SHP77 treated with DMSO at 0.1 percent for 48 hours (cell line): Measurements from ENCODE around the gene NDUFAF2.
"Not testable (repeated sequence)": the region's sequence is repeated elsewhere in the genome, so short reads cannot be mapped to it uniquely, and the experiment has no call there.

Experiments
- DNase-seq: peaks from one replicate; lab custom pipeline; 2025; lab: John Stamatoyannopoulos, UW

NDUFAF2 gene

GRCh38 chr5:61050292-61050691, 105.3 kb downstream of the NDUFAF2 start:
- no peak for DNase-seq

DNA sequence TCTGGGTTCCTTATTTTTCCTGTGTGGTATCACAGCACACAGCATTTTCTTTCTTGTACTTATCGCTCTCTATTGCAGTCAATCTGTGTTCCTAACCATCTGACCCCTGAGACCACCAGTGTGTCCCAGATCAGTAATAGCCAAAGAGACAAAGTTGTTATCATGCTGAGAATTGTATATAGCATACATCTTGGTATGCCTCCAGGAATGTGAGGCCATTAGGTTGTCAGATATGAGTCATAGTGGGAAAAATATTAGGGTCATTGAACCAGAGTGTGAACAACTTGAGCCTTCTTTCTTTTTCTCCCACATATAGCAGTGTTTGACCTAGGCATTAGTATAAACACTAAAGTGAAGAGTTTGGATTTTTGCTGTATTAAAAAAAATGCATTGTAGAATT, 106.3 kb downstream of the NDUFAF2 start:
- DNase-seq = no peak

GRCh38 chr5:61052882-61053281, 107.9 kb downstream of the NDUFAF2 start:
- DNase-seq = no peak

- no peak for DNase-seq
Observed at GRCh38 chr5:61053937-61054336, 108.9 kb downstream of the NDUFAF2 start.

DNA sequence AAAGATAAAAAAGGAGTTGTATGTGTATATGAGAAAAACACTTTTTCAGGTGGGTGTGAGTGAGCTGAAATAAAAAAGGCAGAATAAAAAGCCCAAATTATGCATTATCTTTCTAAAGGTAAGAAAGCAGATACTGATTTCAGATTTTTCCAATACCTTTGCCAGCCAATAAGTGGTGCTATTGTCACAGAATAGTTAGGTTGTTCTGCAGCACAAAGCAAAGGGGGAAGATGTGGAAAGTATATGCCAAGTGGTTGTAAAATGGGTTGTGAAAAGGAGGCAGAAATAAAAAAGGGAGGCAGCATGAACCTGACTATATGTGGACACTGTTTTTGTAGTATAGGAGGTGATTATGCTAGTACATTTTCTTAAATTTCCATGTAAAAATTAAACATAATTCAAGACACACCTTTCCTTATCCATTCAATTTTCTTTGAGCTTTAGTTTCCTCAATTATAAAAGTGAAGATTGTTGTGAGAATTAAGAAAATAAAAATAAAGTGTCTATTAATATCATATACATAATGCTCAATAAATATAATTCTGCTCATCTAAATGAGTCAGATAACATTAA, 110.5 kb downstream of the NDUFAF2 start:
- peak; percentile 8 for DNase-seq

DNA sequence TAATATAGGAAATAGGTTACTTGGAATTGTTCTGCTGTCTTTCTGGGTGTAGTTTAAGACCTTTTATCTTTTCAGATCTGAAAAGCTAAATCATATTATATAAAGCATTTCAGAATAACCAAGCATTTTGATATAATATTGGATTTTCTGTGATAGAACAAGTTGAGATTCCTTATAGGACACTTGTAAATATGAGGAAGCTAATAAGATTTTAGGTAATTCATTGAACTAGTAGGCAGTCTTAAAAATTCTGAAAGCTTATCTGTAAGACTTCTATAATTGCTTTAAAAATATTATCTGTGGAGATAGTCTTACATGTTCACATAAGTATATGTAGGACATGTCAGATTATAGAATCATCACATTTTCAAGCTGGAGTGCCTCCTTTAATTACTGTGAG, 114.5 kb downstream of the NDUFAF2 start:
- DNase-seq = no peak

DNA sequence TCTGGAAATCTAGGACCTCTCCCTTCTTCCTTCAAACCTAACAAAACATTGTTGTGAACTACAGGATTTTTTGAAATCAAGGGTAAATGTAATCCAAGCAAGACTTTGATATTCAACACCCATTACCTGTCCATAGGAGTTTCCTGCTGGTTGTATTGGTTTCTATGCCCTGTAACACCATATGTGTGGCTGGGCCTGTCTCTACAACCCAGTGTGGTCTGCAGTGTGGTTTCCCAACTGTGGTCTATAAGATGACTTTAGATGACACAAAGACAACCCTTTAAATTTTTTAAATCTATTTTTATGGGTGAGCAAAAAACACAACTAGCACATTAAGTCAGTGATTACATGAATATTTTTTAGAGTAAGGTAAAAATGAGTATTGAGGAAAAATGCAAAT, 124.1 kb downstream of the NDUFAF2 start:
- DNase-seq = no peak

GRCh38 chr5:61071526-61071925, 126.5 kb downstream of the NDUFAF2 start:
- DNase-seq = no peak

DNA sequence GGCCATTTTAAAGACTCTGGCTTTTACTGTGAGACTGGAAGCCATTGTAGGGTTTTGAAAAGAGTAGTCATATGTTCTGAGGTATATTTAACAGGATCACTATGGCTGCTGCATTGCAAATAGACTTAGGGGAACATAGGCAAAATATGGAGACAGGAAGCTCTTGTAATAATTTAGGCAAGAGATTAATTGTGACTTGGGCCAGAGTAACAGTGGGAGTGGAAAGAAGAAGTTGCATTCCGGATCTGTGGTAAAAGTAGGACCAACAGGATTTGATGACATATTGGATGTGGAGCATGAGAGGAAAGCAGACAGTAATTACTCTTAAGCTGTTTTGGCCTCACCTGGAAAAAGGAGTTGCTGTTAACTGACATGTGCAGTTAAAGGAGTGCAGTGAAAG, 131.6 kb downstream of the NDUFAF2 start:
- DNase-seq = no peak

- no peak for DNase-seq
Observed at GRCh38 chr5:61081741-61082140, 136.7 kb downstream of the NDUFAF2 start.

DNA sequence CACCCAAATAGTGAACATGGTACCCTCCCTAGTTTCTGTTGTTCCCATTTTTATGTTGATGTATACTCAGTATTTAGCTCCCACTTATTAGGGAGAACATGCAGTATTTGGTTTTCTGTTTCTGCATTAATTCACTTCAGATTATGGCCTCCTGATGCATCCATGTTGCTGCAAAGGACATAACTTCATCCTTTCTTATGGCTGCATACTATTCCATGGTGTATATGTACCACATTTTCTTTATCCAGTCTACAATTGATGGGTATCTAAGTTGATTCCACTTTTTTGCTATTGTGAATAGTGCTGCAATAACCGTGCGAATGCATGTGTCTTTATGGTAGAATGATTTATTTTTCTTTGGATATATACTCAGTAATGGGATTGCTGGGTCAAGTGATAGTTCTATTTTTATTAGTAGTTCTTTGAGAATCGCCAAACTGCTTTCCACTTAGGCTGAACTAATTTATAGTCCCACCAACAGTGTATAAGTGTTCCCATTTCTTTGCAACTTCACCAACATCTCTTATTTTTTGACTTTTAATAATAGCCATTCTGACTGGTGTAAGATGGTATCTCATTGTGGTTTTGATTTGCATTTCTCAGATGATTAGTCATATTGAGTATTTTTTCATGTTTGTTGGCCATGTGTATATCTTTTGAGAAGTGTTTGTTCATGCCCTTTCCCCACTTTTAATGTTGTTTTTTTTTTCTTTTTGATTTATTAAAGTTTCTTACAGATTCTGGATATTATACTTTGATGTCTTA, 137.7 kb downstream of the NDUFAF2 start:
- no peak for DNase-seq

- no peak for DNase-seq
Observed at GRCh38 chr5:61084658-61085057, 139.7 kb downstream of the NDUFAF2 start.

DNA sequence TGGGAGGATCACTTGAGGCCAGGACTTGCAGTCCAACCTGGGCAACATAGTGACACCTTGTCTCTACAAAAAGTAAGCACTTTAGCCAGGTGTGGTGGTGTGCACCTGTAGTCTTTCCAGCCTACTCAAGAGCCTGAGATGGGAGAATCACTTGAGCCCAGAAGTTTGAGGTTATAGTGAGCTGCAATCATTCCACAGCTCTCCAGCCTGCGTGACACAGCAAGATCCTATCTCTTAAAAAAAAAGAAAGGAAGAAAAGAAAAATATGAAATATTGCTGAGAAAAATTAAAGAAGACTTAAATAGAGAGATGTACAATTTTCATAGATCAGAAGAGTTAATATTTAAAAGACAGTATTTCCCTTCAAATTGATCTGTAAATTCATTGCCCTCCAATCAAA, 140.9 kb downstream of the NDUFAF2 start:
- no peak for DNase-seq

DNA sequence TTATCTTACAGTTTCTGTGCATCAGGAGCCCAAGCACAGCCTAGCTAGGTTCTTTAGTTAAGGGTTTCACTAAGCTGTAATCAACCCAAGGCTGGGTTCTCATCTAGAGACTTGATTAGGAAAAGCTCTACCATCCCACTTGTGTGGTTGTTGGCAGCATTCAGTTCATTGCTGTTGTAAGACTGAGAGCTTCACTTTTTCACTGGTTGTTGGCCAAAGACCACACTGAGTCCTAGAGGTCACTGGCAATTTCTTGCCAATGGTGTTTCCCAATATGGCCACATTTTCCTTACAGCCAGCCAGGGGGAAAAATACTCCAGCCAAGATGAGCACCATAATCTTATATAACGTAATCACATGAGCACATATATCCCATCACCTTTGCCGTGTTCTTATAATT, 142.9 kb downstream of the NDUFAF2 start:
- no peak for DNase-seq

DNA sequence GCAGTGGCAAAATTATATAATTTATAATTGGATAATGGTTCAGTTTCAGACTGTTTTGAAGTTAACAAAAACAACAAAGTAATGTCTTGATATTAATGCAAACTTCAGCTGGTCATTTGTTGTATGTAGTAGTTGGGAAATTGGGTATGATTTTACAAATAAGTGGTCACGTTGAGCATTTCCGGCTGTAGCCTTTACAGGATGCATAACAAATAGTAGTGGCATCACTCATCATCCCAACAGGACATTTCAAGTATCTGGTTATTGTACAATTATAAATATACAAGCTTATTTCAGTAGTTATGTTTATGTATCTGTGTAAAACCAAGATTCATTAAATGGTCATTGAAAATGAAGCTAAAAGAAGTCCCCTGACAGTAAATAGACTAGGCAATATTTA, 144.3 kb downstream of the NDUFAF2 start:
- no peak for DNase-seq

DNA sequence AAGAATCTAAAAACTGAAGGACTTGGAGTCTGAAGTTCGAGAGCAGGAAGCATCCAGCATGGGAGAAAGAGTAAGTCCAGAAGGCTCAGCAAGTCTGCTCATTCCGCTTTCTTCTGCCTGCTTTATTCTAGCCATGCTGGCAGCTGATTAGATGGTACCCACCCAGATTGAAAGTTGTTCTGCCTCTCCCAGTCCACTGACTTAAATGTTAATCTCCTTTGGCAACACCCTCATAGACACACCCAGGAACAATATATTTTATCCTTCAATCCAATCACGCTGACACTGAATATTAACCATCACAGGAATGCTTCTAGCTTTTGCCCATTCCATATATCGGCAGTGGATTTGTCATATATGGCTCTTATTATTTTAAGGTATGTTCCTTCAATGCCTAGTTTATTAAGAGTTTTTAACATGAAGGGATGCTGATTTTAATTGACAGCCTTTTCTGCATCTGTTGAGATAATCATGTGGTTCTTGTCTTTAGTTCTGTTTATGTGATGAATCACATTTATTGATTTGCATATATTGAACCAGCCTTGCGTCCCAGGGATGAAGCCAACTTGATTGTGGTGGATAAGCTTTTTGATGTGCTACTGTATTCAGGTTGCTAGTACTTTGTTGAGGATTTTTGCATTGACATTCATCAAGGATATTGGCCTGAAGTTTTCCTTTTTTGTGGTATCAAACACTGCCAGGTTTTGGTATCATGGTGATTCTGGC, 148.2 kb downstream of the NDUFAF2 start:
- DNase-seq = not testable (repeated sequence)

DNA sequence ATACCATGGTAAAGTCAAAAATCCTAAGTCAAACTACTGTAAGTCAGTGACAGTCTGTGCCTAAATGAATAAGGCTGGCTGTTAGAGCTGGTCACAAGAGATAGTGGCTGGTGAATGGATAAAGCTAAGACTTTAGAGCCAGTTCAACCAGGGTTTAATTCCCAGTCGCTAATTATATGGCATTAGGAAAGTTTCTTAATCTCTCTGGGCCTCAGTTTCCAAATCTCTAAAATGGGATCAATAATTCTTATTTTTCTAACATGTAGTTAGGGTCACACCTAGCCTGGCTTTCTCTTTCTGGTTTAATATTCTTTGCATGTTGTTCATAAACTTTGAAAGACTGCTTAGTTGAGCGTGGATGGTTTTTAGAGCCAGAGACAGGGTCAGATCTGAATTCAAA, 152.5 kb downstream of the NDUFAF2 start:
- DNase-seq = no peak

- DNase-seq = no peak
Observed at GRCh38 chr5:61098251-61098995, 153.4 kb downstream of the NDUFAF2 start.

DNA sequence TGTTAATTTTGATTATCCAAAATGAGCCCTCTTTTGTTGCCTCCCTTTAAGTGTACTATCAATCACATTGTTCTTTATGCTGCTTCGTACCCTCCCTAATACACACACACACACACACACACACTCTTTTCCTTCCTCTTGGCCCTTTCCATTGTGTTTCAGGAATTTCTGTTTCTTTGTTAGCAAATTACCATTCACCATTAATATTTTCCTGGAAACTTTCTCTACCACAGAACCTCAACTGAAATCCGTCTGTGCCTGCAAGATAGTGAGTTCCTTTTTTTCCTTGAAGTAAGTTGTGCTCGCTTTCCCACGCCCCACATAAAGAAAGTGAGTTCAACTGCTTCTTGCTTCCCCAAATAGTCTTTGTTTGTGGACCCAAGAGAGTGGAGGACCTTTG, 155.4 kb downstream of the NDUFAF2 start:
- DNase-seq = no peak

GRCh38 chr5:61114441-61114840, 169.4 kb downstream of the NDUFAF2 start:
- no peak for DNase-seq

DNA sequence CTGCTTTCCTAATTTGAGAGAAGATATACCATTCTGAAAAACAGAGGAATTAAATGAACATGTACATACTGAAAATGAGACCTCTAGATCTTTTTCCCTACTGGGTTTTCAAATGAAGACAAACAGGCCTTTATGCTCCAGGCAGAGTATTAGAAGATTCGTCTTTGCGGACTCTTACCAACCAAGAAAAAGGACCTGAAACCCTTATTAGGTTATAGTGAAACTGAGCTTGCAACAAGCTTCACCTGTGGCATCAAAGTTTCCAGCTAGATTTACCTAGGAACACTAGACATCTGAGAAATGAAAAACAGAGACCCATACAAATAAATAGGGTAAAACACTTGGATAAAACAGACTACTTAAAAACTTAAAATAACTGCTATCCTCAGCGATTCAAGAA, 171.0 kb downstream of the NDUFAF2 start:
- no peak for DNase-seq

- no peak for DNase-seq
Observed at GRCh38 chr5:61119066-61119465, 174.1 kb downstream of the NDUFAF2 start.

- DNase-seq = no peak
Observed at GRCh38 chr5:61120534-61120933, 175.5 kb downstream of the NDUFAF2 start.
